HUDEP-2 (cell line): ENCODE data around the gene NTPCR.
"Not testable (repeated sequence)": the region's sequence is repeated elsewhere in the genome, so short reads cannot be mapped to it uniquely, and the experiment has no call there.

Experiments used
- DNase-seq, 76 experiments: peaks; one replicate each; lab custom pipeline; 2025; ENCODE audit not compliant: unreplicated experiment in 76 of 76; lab: John Stamatoyannopoulos, UW

The NTPCR gene

GRCh38 chr1:232925421-232926220, 24.8 kb upstream of the NTPCR start:
- DNase-seq, result no peak

DNA sequence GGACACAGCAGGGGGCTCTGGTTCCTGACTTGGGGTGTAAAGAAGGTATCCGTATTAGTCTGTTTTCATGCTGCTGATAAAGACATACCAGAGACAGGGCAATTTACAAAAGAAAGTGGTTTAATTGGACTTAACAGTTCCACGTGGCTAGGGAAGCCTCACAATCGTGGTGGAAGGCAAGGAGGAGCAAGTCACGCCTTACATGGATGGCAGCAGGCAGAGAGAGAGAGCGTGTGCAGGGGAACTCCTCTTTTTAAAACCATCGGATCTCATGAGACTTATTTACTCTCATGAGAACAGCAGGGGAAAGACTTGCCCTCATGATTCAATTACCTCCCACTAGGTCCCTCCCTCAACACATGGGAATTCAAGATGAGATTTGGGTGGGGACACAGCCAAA, 23.2 kb upstream of the NTPCR start:
- DNase-seq, result not testable (repeated sequence)

DNA sequence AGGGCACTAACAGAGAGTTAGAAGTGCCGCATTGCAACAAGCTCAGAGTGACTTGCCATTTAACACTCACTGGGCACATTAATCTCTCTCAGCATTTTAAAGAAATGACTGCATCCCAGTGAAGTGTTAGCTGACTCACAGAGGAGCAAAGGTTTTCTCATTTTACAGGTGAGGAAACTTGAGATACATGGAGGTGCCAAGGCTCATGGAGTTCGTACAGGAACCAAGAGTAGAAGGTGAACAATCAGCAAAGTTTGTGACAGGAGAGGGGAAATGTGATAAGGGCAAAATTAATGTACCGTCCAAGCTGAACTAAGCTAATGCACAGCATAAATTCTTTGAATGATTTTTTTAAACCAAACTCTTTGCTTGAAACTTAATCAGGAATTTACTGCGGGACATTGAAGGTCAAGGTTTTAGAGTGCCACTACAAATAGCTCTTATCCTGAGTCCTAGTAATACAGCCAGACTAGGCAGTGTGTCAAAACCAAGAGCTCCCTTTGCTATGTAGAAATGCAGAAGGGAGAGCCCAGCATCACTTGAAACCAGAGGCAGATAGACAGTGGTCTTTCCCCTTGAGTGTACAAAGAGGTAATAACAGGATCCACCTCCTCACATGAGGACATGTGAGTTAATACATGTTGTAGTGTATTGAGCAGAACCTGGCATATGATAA, 22.4 kb upstream of the NTPCR start:
- DNase-seq, result no peak

DNA sequence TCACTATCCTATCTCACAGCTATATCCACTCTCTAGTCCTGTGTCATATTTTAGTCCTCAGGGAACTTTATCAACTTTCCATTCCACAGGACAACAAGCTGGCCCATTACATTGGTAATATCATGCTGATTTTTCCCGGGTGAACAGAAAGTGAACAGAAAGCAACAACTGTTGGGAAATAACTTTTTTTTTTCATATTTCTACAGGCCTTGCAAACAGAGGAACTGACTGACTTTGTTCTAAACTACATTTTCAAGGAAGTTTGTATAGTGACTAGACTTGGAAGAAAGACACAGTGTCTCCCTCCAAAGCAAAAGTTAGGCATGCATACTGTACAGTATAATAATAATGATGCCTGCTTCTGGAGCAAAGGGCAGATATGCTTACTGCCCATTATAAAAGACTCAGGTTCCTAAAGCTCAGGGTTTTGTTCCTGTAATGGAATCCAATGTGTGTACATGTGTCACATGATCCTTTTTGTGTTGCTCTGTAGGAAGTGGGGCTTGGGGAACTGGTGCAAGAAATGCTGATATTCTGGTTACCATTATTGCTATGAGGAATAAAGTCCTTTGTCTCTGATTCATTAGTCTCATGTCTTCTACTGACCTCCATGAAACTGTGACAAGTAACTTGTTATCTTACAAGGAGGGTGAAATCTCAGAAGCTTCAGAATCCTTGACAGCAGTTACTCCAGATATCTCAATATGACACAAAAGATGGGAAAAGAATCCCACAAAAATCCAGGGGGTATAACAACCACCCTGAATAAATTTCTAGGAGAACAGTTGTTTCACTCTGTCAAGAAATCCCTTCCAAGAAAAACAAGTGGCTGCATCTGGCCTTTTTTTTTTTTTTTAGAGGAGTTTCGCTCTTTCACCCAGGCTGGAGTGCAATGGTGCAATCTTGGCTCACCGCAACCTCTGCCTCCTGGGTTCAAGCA, 17.7 kb upstream of the NTPCR start:
- no peak for DNase-seq

- no peak for DNase-seq
These were observed 13.5 kb upstream of the NTPCR start for GRCh38 chr1:232936941-232937340.

DNA sequence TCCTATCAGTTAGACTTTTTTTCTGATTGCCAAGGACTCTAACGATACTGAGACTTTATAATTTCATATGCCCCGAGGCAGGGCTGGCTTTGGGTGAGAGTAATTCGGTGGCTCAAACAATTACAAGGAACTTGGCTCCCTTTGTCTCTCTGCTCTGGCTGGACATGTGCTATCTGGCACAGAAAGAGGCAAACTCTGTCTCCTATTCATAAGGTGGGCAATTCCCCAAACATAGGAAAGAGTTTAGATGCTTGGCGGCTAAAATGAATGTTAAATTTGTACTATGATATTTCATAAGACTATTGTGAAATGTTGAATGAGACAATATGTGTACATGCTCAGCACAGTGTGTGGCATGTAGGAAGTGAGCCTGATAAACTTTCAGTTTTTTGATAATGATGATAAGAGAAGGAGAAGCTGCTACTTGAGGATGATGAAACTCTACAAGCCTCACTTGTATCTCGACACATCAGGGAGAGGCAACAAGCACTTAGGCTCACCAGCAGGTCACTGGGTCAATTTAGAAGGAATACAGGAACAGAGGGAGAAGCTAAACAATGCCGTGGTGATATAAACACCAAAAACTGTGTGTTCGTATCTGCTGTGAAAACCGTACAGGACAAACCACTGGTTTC, 12.6 kb upstream of the NTPCR start:
- no peak for DNase-seq

DNA sequence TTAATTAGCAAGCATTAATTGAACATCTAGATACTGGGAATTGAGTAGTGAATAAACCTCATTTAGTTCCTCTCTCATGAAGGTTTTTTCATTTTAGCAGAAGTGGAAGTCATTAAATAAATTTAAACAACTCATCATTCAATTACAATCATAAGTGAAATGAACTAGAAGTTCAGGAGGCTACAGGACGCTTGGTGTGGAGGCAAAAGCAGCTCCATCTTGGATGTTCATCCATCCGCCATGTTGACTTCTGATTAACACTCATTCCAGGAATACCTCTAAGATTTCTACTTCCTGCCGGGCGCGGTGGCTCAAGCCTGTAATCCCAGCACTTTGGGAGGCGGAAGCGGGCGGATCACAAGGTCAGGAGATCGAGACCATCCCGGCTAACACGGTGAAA, 11.5 kb upstream of the NTPCR start:
- no peak for DNase-seq

DNA sequence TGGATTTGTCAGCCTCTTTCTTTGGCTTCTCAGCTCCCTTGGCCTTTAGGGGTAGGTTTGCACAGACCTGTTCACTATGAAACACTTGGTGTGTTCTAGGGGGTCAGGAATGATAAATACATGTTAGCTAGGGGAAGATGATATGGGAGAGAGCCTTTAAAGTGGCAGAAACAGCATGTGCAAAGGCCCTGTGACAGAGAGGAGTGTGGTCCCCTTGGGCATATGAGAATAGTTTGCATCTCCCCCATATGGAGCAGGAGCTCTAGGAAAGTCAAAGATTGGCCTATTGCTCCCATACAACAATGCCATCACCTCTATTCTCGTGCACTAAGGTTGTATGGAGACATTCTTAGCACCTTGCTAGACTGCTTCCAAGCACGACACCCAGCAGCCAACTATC, 10.7 kb upstream of the NTPCR start:
- no peak for DNase-seq

DNA sequence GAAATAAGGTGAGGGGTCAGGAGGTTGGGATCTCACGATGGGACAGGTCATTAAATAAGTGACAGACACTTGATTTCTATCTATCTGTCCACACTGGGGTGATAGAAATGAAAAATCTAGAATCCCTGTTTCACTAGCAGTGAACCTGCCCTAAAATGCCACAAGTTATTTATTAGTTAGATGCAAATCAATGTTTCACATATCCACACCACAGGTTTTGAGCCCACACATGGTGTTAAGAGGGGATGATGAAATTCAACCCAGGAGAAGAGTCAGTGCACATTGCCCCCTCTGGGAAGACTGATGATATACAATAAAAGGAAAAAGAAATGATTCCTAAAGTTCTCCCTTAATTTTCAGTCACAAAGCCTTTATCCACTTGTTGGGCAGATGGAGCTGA, 10.1 kb upstream of the NTPCR start:
- DNase-seq, result no peak

GRCh38 chr1:232942413-232943294, 7.8 kb upstream of the NTPCR start:
- no peak for DNase-seq

DNA sequence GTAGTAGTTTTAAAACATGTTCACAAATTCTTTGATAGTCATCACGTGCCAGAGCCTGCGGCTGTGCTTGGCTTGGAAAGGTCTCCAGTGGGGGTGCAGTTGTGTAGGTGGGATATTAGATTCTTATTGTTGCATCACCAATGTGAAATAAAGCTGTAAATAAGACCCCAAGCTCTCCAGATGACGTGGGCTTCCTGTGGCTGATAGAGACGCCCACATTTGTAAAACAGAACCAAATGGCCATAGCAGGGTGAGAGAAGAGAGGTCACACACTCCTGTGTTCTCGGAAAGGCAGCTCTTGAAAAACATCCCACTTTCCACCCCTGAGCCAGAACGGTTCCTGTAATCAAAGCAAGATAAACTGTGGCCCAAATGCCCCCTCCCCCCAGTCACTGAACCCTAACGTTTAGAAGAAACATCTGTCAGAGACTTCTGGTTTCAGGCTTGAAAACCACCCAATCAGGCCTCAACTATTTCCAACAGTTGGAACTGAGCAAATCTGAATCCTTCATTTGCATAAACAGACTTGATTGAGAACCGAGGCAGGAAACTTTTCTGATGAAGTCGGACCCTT, 6.6 kb upstream of the NTPCR start:
- no peak for DNase-seq

GRCh38 chr1:232944347-232944746, 6.1 kb upstream of the NTPCR start:
- no peak for DNase-seq

DNA sequence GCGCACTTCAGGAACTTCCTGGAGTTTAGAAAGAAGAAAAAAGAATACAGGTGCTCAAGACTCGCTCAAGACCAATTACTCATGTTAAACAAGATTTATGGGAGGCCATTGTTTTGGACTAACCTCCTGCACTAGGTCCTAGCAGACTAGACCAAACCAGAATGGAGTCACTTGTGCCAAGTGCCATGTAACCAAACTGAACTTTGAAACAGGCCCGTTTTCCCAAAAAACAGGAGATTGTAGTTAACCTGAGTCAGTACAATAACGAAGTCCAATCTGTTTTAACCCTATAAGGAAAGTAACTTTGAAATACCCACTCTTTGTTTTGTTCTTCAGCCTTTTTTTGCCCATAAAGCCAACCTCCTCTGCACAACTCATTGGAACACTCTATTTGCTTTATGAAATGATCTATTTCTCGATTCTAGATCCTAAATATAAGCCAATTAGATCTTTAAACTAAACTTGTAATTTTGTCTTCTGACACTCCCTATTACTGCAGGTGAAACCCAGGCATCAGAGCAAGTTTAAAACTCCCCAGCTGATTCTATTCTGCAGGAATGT, 695 bp upstream of the NTPCR start:
- no peak for DNase-seq

DNA sequence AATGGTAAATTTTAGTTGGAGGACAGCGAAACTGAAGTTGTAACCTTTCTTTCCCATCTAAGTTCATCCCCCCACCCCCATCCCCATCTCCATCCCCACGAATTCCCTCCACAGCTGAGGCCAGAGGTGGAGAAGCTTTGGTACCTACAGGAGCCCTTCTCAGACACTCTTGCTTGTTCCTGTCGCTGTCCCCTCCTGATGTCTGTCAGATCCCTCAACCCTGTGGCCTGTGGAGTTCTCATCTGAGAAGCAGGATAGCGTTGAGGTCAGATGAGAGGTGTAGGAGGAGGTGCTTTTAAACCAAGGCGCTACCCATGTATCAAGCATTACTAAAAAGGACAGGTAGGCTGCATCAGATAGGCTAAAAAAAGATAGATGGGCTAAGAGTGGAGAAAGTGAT, 769 bp downstream of the NTPCR start:
- peak in 5 of 76 experiments; percentile 2 to 22 (median 6) for DNase-seq

DNA sequence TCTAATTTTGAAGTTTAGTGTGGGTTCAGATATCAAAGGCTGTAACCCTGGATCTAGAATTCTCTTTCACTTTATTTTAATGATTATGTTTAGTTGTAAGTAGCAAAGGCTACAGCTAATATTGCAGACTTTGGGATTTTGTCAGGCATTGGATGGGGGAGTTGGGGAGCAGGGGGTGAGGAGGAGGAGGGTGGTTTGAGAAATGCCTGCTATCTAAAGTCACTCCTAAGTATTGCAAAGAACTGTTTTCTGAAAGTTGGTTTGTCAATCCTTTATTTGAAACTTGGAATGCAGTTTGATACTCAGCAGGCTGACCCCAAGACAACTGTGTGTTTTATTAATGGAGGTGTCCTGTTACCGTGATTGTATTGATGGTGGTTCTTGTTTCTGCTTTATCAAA, 1.2 kb downstream of the NTPCR start:
- no peak for DNase-seq

- DNase-seq, result peak in 25 of 76 experiments; percentile 1 to 49 (median 18)
These were observed 2.4 kb downstream of the NTPCR start for GRCh38 chr1:232952514-232953499.

- no peak for DNase-seq
These were observed 4.4 kb downstream of the NTPCR start for GRCh38 chr1:232954594-232955365.
